ENCODE results near the gene RASSF4.
"Not testable (repeated sequence)": the region's sequence is repeated elsewhere in the genome, so short reads cannot be mapped to it uniquely, and the experiment has no call there.

The RASSF4 gene

DNA sequence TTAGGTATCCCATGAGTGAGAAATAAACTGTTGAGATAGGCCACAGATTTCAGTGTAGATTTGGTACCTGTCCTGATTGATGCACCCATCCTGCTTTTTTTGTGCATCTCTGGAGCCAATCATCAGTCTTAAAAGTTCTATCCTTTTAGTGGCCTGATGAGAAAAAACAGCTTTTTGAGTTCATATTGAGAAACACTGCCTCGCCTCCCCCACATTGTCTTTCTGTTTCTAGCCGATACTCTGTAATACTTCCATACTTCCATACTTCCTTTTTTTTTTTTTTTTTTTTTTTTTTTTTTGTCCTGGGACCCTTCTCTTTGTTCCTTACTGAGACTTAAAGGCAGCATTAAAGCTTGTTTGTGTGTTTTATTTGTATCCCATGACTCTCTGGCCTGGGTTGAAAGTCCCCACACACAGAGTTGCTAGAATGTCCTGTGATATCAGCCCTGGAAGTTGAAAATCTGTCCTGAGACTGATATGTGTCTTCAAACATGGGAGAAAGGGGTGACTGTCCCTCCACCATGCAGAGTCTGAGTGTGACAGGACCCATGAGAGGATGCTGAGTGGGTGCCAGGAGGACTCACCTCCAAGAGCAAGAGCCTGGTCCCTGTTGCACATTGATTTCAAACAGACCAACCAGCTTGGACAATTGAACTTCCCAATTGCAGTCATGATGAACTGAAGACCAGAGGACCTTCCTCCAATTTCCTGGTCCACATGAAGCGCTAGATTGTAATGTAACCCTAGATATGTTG lies 46.9 kb downstream of the RASSF4 start:
- DNase-seq (ENCODE audit: low read depth), result no peak

DNA sequence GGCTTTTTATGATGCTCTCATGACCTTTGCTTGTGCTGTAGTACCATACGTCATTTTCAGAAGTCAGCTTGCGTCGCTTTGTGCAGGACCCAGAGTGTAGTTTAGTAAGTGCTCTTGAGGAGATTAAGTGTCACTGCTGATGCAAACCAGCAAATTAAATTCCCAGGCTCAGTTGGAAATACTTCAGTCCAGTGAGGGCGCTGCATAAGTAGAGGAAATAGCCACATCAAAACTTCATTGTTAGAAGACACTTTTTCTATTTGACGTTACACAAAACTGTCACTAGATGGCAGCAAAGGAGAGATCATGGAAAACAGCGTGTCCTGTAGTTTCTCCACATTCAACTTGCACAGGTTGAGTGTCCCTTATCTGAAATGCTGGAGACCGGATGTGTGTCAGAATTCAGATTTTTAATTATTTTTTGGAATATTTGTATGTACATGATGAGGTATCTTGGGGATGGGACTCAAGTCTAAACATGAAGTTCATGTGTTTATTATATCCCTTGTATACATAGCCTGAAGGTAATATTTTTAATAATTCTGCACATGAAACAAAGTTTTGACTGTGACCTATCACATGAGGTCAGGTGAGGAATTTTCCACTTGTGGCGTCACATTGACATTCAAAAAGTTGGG lies 49.0 kb downstream of the RASSF4 start:
- DNase-seq (ENCODE audit: low read depth), result no peak

GRCh38 chr10:45014557-45014956 lies 55.0 kb downstream of the RASSF4 start:
- DNase-seq (ENCODE audit: low read depth), result not testable (repeated sequence)

DNA sequence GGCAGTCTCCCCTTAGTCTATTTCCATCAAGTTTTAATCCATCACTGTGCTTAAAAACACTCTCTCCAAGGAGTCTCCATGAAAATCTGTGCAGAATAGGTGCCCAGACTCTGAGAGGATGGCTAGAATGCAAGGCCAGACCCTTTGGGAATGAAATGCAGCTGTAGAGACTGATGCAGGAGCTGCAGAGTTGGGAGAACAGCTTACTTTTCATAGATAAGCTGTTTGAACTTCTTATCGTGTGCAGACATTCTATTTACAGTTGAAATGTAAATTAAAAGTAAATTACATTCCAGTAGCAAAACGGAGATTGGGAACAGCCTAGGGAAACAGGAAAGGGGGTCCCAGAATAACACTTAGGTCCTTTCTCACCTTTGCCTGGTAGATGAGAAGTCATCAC lies 56.0 kb downstream of the RASSF4 start:
- DNase-seq (ENCODE audit: low read depth), result no peak

DNA sequence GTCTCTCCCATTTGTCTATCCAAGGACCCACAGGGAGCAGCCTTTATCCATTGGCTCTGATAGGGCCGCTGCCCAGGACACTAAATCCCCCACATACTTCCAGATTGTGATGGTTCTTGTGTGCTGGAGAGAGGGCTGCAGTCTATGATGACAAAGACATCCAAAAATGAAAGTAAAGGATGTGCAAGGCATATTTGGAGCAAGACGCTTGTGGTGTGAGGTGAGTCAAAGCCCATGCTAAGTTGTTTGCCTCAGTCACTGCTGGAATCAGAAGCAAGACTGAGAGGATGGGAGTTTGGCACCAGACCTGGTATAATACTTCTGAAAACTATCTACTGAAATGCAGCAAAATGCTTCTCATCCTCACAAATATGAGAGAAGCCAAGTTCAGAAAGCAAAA lies 63.8 kb downstream of the RASSF4 start:
- no peak for DNase-seq (ENCODE audit: low read depth)

- DNase-seq (ENCODE audit: low read depth), result no peak
Measured at GRCh38 chr10:45034301-45034700, 74.7 kb downstream of the RASSF4 start.

- DNase-seq (ENCODE audit: low read depth), result no peak
Measured at GRCh38 chr10:45035673-45036072, 76.1 kb downstream of the RASSF4 start.

GRCh38 chr10:45040921-45041542 lies 81.4 kb downstream of the RASSF4 start:
- DNase-seq (ENCODE audit: low read depth), result no peak

GRCh38 chr10:45044290-45044689 lies 84.7 kb downstream of the RASSF4 start:
- DNase-seq (ENCODE audit: low read depth), result no peak
